Measurements from ENCODE around the gene PCYT2.

PCYT2 gene

DNA sequence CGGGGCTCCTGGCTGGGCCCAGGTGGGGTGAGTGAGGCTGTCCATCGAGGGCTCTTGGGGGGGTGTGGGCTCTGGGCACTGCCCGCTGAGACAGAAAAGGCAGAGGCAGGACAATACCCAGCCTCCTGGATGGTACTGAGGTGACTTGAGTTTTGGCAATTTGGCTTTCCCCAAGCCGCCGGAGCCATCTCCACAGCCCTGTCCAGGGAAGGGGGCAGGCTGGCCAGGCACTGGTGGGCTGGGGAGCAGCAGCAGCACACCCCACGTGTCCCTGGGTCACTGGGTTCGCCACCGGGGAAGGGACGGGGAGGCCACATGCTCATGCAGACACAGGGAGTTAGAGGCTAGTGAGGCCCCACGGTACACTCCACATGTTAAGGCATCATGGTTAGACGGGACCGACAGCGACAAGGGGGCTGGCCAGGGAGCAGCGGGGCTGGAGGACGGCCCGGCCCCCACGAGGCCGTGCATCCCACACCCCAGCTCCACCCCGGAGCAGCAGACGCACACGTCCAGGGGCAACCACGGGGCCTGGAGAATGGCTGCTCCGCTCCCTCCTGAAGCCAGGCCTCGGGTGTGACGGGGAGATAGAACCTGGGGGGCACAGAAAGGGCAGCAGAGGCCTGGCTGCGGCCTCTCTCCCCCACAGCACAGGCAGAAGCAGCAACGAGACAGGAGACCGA, 43.1 kb downstream of the PCYT2 start:
- DNase-seq: no peak

- DNase-seq: no peak
Observed at GRCh38 chr17:81867170-81867990, 43.8 kb downstream of the PCYT2 start.

DNA sequence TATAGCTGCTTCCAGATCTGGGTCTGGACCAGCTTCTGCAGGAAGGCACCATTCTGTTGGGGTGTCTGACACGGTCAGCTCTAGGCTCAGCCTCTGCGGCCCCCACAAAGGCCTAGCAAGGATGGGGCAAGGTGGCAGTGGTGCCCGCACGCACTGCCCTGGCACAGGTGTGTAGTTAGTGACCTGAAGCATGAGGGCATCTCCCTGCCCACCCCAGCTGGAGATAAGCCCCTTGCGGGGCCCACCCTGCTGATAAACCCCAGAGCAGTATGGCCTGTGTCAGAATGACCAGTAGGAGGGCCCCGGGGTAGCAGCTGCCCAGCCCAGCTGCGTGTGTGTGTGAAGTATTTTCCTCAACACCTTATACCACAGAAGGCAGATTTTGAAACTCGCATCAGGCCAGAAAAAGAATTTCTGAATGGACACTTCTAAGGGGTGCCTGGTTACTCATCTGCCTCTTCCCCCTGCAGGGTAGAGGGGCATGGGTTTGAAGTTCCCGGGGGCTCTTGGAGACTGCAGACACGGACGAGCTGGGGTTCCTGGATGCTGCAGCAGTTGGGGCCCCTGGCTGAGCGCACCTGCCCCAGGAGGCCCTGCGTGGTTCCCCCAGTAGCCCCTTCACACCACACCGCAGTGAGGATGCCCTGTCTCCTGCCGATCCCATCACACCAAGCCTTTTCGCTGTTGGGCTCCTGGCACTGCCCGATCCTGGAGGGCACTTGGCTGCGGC, 44.6 kb downstream of the PCYT2 start:
- DNase-seq: no peak

DNA sequence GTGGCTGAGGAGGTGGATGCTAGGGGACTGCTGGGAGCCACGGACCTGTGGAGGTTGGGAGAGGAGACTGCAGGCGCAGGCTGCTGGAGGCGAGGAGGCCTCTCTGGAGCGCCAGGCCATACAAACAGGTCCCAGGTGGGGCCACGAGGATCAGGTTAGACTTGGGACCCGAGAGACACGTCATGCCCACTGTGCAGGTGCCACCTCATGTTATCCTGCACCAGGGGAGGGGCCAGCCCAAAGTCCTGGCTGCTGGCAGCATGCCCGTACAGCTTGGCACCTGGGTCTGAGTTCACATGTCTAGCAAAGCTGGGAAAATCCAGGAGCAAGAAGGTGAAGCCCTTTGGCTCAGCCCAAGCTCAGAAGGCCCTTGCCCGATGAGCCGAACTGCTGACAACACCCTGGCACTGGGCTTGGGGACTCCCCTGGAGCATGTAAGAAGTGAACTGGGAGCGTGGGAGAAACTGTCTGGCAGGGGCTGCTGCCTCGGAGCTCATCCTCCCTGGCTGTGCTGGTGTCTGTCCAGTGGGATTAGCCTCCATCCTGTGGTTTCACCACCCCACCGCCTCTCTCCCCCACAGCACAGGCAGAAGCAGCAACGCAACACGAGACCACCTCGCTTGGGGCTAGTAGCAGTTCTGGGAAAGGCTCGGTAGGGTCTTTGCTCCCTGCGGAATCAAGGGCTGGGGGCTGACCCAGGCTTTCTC, 45.3 kb downstream of the PCYT2 start:
- DNase-seq: no peak

DNA sequence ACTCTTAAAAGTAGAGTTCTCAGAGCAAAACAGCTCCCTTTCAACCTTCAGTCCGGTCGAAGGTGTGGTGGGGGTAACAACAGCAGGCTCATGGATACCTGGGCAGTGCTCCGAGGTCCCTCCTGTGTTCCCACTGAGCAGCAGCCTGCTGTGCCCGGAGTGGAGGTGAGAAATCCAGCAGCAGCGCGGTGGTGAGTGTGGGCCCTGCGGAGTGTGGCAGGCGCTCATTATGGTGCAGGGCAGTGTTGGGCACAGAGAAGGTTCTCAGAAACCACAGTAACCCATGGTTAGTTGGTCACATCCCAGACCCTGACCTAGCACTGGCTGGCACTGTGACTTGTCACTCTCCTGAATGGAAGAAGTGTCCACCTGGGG, 45.9 kb downstream of the PCYT2 start:
- no peak for DNase-seq

- no peak for DNase-seq
Observed at GRCh38 chr17:81863833-81864768, 47.1 kb downstream of the PCYT2 start.

DNA sequence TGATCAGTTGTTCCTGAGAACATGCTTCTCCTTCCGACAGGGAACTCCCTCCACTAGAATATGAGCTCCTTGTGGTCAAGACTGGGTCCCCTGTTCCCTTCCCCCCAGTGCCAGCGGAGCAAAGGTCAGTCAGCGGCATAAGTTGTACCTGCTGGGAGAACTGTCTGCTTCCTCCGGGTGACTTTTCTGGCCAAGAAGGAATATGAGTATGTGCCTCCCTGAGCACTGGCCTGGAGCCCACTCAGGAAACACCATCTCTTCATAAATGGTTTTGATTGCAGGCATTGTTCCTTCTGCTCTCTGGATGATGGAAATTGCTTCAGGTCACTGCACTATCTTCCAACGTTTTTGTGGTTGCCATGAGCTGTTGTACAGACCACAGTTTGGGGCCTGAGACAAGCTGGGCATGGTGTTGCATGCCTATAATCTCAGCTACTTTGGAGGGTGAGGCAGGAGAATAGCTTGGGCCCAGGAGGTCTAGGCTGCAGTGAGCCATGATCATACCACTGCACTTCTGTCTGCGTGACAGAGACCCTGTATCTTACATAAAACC, 48.0 kb downstream of the PCYT2 start:
- no peak for DNase-seq

GRCh38 chr17:81860756-81861568, 50.2 kb downstream of the PCYT2 start:
- DNase-seq: peak; percentile 100

DNA sequence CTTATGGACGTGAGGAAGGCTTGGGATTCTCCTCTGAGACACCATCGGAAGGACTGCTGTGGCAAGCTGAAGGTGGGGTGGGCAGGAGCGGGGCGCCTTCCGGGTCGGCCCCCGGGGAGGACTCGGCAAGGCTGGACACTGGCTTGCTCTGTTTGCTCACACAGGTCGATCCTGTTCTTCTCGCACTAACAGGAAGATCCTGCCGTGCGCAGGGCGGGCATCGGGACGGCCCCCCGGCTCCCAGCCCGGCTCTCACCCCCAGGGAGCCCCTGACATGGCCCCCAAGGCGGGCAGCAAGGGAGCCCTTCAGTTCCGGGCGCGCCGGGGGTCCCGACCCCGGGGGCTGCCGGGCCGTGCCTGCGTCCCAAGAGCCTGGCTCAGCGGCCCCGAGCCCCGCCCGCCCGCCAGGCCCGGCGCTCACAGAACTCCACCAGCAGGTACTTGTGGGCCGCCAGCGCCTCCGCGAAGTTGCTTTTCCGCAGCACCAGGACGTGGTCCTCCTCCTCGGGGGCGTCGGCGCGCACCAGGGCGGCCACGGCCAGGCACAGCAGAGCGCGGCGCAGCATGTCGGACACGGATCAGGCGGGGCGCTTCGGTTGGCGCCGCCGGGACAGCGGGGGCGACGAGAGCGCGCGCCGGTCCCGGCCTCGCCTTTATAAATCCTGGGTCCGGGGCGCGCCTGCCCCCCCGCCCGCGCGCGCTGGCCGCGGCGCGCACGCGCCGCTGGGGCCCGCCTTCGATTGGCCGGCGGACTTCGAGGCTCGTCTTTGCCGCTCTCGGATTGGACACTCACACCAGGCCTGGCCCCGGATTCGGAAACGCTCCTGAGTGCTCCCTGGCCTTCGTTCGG, 51.1 kb downstream of the PCYT2 start, which contains the start of gene P4HB:
P4HB (minus strand) TSS at position 630 of the 850 bp plus-strand sequence; CDS start at position 566, 64 bp downstream.
- no peak for DNase-seq

DNA sequence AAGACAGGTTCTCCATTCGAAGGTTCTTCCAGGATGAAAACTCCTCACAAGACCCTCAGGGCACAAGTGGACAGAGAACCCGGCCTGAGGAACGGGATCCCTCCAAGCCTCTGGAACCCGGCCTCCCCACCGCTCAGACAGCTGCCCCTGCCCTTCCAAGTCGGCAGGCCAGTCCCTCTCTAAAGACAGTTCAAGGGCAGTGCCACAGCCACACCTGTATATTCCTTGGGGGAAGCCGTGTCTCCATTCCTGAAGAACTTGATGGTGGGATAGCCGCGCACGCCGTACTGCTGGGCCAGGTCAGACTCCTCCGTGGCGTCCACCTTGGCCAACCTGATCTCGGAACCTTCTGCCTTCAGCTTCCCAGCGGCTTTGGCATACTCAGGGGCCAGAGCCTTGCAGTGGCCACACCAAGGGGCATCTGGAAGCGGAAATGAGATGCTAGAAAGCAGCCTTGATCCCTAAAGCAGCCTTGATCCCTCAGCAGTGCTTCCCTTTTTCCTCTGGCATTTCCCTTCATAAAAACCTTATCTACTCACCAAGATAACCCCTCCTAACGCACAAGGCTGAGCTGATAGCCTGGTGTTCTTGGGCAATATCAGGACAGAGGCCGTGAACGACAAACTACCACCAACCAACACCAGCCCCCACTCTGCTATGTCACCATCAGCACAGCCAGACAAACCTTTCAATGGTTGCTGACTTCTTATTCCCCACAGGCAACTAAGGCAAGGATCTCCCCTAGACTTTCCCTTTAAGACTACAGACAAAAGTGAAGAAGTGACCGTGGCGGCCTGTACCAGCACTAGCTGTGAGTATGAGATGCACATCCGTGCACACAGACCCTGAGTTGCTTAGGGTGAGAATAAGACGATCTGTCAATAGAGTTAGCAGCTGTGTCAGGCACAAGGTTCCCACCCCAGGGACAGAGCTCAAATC, 52.0 kb downstream of the PCYT2 start:
- DNase-seq: no peak

- no peak for DNase-seq
Observed at GRCh38 chr17:81858170-81858966, 52.8 kb downstream of the PCYT2 start.

- DNase-seq: no peak
Observed at GRCh38 chr17:81854974-81855774, 56.0 kb downstream of the PCYT2 start.

- no peak for DNase-seq
Observed at GRCh38 chr17:81852237-81852636, 59.0 kb downstream of the PCYT2 start.

GRCh38 chr17:81851423-81851822, 59.8 kb downstream of the PCYT2 start:
- DNase-seq: no peak
